Smooth muscle cell (in vitro differentiated cells): ENCODE data around the gene DMRT1. TPM values are rescaled to one million over a fixed set of nuclear protein-coding genes. Genes with fewer than 3 reads are reported as not detected.

ENCODE experiments used
- DNase-seq: peaks from one replicate; lab custom pipeline; 2025; ENCODE audit not compliant: unreplicated experiment; lab: John Stamatoyannopoulos, UW
- H2AFZ ChIP-seq: fragments of 200-600 bp; sonication (generic); 2 replicates; pipeline ENCODE4 v1.6.0; 2016; ENCODE audit warnings: antibody characterized with exemption, low read depth, mild to moderate bottlenecking
- H3F3A ChIP-seq: fragments of 200-600 bp; sonication (generic); 2 replicates; pipeline ENCODE4 v1.6.0; 2017; ENCODE audit warnings: antibody characterized with exemption, low read depth
- H3K27ac ChIP-seq: fragments of 200-600 bp; sonication (generic); 2 replicates; pipeline ENCODE4 v1.5.1; 2016; ENCODE audit warnings: low read depth, mild to moderate bottlenecking
- H3K27me3 ChIP-seq: fragments of 200-600 bp; sonication (generic); 2 replicates; pipeline ENCODE4 v1.6.1; 2016; ENCODE audit warnings: low read depth, mild to moderate bottlenecking
- H3K36me3 ChIP-seq: fragments of 200-600 bp; sonication (generic); 2 replicates; pipeline ENCODE4 v1.5.1; 2016; ENCODE audit warnings: low read depth
- H3K4me1 ChIP-seq: fragments of 200-600 bp; sonication (generic); 2 replicates; pipeline ENCODE4 v1.5.1; 2016; ENCODE audit warnings: low read depth
- H3K4me2 ChIP-seq: fragments of 200-600 bp; sonication (generic); 2 replicates; pipeline ENCODE4 v1.6.0; 2016; ENCODE audit warnings: mild to moderate bottlenecking
- H3K4me3 ChIP-seq: fragments of 200-600 bp; sonication (generic); 2 replicates; pipeline ENCODE4 v1.5.1; 2016; ENCODE audit warnings: mild to moderate bottlenecking
- H3K79me2 ChIP-seq: fragments of 200-600 bp; sonication (generic); 2 replicates; pipeline ENCODE4 v1.6.0; 2016; ENCODE audit warnings: low read depth, mild to moderate bottlenecking
- H3K9ac ChIP-seq: fragments of 200-600 bp; sonication (generic); 2 replicates; pipeline ENCODE4 v1.6.0; 2016; ENCODE audit warnings: low read depth
- H3K9me3 ChIP-seq: fragments of 200-600 bp; sonication (generic); replicated peaks from 2 replicates; pipeline ENCODE4 v1.5.1; 2016; ENCODE audit warnings: low read depth
- H4K20me1 ChIP-seq: fragments of 200-600 bp; sonication (generic); 2 replicates; pipeline ENCODE4 v1.6.0; 2016; ENCODE audit warnings: low read depth
- CTCF ChIP-seq: fragments of 200-600 bp; sonication (generic); IDR thresholded peaks from 2 replicates; pipeline ENCODE4 v1.5.1; 2017; ENCODE audit warnings: borderline replicate concordance, mild to moderate bottlenecking, antibody characterized with exemption; ENCODE audit not compliant: insufficient read depth, poor library complexity, severe bottlenecking
- WGBS: methylation state at CpG from one replicate; pipeline ENCODE4 v1.1.7; 2016; ENCODE audit warnings: low lambda C conversion rate; 5-methylcytosine and 5-hydroxymethylcytosine counted together
- polyA plus RNA-seq: library from polyadenylated mRNA; unstranded; fragments of >200 nt; fragmentation: Nextera tagmentation; extraction: Ambion mirVana; gene quantifications from 2 replicates; pipeline ENCODE4 v1.2.1, GENCODE V29; 2016
- total RNA-seq: library from RNA; depleted of rRNA; stranded (reverse); fragments of >200 nt; gene quantifications from 2 replicates; pipeline ENCODE4 v1.2.3, GENCODE V29; 2014

The DMRT1 gene
- total and polyA plus RNA-seq, 2 experiments from 2014 or later = 0.58 TPM; not detected in 1

- WGBS = 42% methylated on average over 4 of the region's 4 CpGs
- no peak overlapping the region for H3K4me2 ChIP-seq
These were observed 41.0 kb downstream of the DMRT1 start for GRCh38 chr9:882416-882924.

GRCh38 chr9:883011-883410 is 41.5 kb downstream of the DMRT1 start:
- Histone ChIP-seq H3K79me2 (no peaks in the 10 kb centered on the region), H3K4me2 (no peak overlapping the region), H3K4me3 (no peak overlapping the region), H3K36me3 (no peaks in the 10 kb centered on the region), H3K27me3 (peaks cover 10% of the 10 kb centered on the region), H2AFZ (no peak overlapping the region), H3K9ac (no peak overlapping the region), H3K27ac (no peak overlapping the region), H3K9me3 (no peaks in the 10 kb centered on the region), H4K20me1 (no peaks in the 10 kb centered on the region), H3K4me1 (no peaks in the 10 kb centered on the region), H3F3A (no peaks in the 10 kb centered on the region)
- no peak for TF ChIP-seq CTCF
- WGBS = 79% methylated on average over 8 of the region's 8 CpGs
- no peak for DNase-seq

More at GRCh38 chr9:882416-882924, 41.0 kb downstream of the DMRT1 start:
- no peak for DNase-seq
- no peak for TF ChIP-seq CTCF
- H3F3A ChIP-seq = no peaks in the 10 kb centered on the region
- no peak overlapping the region for H3K9ac ChIP-seq
- no peaks in the 10 kb centered on the region for H4K20me1 ChIP-seq
- no peak overlapping the region for H3K27ac ChIP-seq
- H3K27me3 ChIP-seq = peaks cover 8% of the 10 kb centered on the region
- H3K4me3 ChIP-seq = no peak overlapping the region
- H3K36me3 ChIP-seq = no peaks in the 10 kb centered on the region
- no peak overlapping the region for H2AFZ ChIP-seq
- no peaks in the 10 kb centered on the region for H3K9me3 ChIP-seq
- no peaks in the 10 kb centered on the region for H3K79me2 ChIP-seq
- no peaks in the 10 kb centered on the region for H3K4me1 ChIP-seq

GRCh38 chr9:886886-887285 is 45.4 kb downstream of the DMRT1 start:
- TF ChIP-seq CTCF = no peak
- H3K27ac ChIP-seq = no peak overlapping the region
- no peak overlapping the region for H3K9ac ChIP-seq
- no peaks in the 10 kb centered on the region for H3F3A ChIP-seq
- H3K9me3 ChIP-seq = no peaks in the 10 kb centered on the region
- H3K4me2 ChIP-seq = no peak overlapping the region
- no peak overlapping the region for H3K4me3 ChIP-seq
- no peak overlapping the region for H2AFZ ChIP-seq
- H4K20me1 ChIP-seq = no peaks in the 10 kb centered on the region
- no peaks in the 10 kb centered on the region for H3K36me3 ChIP-seq
- no peaks in the 10 kb centered on the region for H3K79me2 ChIP-seq
- DNase-seq = no peak
- H3K27me3 ChIP-seq = peaks cover 10% of the 10 kb centered on the region
- WGBS = 88% methylated on average over 6 of the region's 6 CpGs
- no peaks in the 10 kb centered on the region for H3K4me1 ChIP-seq

- Histone ChIP-seq H3K27me3 (peaks cover 9% of the 10 kb centered on the region), H3K4me2 (no peak overlapping the region), H3K4me3 (no peak overlapping the region), H2AFZ (no peak overlapping the region), H3K9me3 (no peaks in the 10 kb centered on the region), H3F3A (no peaks in the 10 kb centered on the region), H4K20me1 (no peaks in the 10 kb centered on the region), H3K9ac (no peak overlapping the region), H3K27ac (no peak overlapping the region), H3K79me2 (no peaks in the 10 kb centered on the region), H3K36me3 (no peaks in the 10 kb centered on the region), H3K4me1 (no peaks in the 10 kb centered on the region)
- WGBS = 71% methylated on average over 5 of the region's 5 CpGs
- no peak for TF ChIP-seq CTCF
- DNase-seq = no peak
These were observed 50.6 kb downstream of the DMRT1 start for GRCh38 chr9:892123-892522.
